Thymus (tissue), 11 donors: ENCODE results near the gene PDXK. TPM values are rescaled to one million over a fixed set of nuclear protein-coding genes. Genes with fewer than 3 reads are reported as not detected.

Experiments used
- DNase-seq, 9 donors: peaks; one replicate each; pipeline ENCODE4 v3.0.0-alpha.2; 2013; ENCODE audit warnings: low spot score in 9 of 9, low read depth in 6 of 9, missing footprints in 1 of 9
- H3K27ac ChIP-seq, 2 donors: one replicate each; pipeline ENCODE4 v1.5.1; 2013; ENCODE audit warnings: control low read depth in 1 of 2, low read depth in 1 of 2, low read length in 1 of 2, mild to moderate bottlenecking in 1 of 2, moderate library complexity in 1 of 2
- H3K27me3 ChIP-seq, 2 donors: one replicate each; pipeline ENCODE4 v1.5.1; 2013; ENCODE audit warnings: low read length in 1 of 2; ENCODE audit not compliant: control insufficient read depth in 2 of 2, insufficient read depth in 1 of 2
- H3K36me3 ChIP-seq, 2 donors: one replicate each; pipeline ENCODE4 v1.5.1; 2013; ENCODE audit warnings: low read length in 1 of 2, mild to moderate bottlenecking in 1 of 2, moderate library complexity in 1 of 2; ENCODE audit not compliant: control insufficient read depth in 2 of 2, insufficient read depth in 2 of 2
- H3K4me1 ChIP-seq, 2 donors: one replicate each; pipeline ENCODE4 v1.5.1; 2013; ENCODE audit warnings: low read length in 2 of 2; ENCODE audit not compliant: control insufficient read depth in 2 of 2, insufficient read depth in 2 of 2
- H3K4me3 ChIP-seq, 2 donors: one replicate each; pipeline ENCODE4 v1.5.1; 2013; ENCODE audit warnings: low read length in 2 of 2, control low read depth in 1 of 2, mild to moderate bottlenecking in 1 of 2
- H3K9me3 ChIP-seq, 2 donors: one replicate each; pipeline ENCODE4 v1.5.1; 2013; ENCODE audit warnings: low read length in 1 of 2, mild to moderate bottlenecking in 1 of 2; ENCODE audit not compliant: control insufficient read depth in 2 of 2, insufficient read depth in 1 of 2
- WGBS: extraction: QIAGEN DNeasy Blood & Tissue Kit; methylation state at CpG from one replicate; pipeline ENCODE4 v1.1.7; 2013; 5-methylcytosine and 5-hydroxymethylcytosine counted together
- polyA plus RNA-seq: library from polyadenylated mRNA; stranded (reverse); fragments of 200-250 nt; gene quantifications from one replicate; pipeline ENCODE4 v1.2.3, GENCODE V29; 2013
- total RNA-seq: library from RNA; stranded (reverse); fragments of 120-200 nt; gene quantifications from one replicate; pipeline ENCODE4 v1.2.4, GENCODE V29; 2013
- donor health status: healthy.

PDXK gene
- total and polyA plus RNA-seq, 2 donors = 33.3 to 59.0 TPM

DNA sequence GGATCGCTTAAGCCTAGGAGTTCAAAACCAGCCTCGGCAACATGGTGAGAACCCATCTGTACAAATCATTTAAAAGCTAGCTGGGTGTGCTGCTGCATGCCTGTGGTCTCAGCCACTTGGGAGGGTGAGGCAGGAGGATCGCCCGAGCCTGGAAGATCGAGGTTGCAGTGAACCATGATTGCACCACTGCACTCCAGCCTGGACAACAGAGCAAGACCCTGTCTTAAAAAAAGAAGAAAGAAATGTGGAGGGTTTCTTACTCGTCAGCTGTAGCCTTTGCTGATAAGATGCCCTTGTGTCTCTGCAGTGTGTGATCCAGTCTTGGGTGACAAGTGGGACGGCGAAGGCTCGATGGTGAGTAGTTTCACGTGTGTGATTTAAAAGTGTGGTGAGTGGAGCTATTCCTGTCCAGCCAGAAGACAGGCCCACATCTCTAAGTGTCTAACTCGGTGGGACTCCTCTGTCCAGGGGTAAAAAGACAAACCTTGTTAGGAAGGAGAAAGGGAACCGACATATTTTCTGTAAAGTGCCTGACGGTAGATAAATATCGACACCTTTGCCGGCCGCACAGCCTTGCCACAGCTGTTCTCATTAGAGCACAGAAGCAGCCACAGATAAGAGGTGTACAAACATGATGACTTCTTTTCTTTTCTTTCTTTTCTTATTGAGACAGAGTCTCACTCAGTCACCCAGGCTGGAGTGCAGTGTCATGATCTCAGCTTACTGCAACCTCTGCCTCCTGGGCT is 27.0 kb downstream of the PDXK start:
- Histone ChIP-seq H3K27ac (no peak overlapping the region), H3K27me3 (no peaks in the 10 kb centered on the region), H3K36me3 (peaks cover 0 to 3% of the 10 kb centered on the region in 2 donors), H3K9me3 (no peaks in the 10 kb centered on the region), H3K4me1 (peaks cover 0 to 17% of the 10 kb centered on the region in 2 donors), H3K4me3 (no peak overlapping the region)
- 96% methylated on average over 16 of the region's 16 CpGs for WGBS
- DNase-seq = no peak

GRCh38 chr21:43748622-43749021 is 29.7 kb downstream of the PDXK start:
- Histone ChIP-seq H3K27ac (no peak overlapping the region), H3K36me3 (peaks cover 0 to 3% of the 10 kb centered on the region in 2 donors), H3K4me1 (peaks cover 0 to 15% of the 10 kb centered on the region in 2 donors), H3K4me3 (no peak overlapping the region), H3K27me3 (no peaks in the 10 kb centered on the region), H3K9me3 (no peaks in the 10 kb centered on the region)
- no peak for DNase-seq
- WGBS = 98% methylated on average over 17 of the region's 17 CpGs

DNA sequence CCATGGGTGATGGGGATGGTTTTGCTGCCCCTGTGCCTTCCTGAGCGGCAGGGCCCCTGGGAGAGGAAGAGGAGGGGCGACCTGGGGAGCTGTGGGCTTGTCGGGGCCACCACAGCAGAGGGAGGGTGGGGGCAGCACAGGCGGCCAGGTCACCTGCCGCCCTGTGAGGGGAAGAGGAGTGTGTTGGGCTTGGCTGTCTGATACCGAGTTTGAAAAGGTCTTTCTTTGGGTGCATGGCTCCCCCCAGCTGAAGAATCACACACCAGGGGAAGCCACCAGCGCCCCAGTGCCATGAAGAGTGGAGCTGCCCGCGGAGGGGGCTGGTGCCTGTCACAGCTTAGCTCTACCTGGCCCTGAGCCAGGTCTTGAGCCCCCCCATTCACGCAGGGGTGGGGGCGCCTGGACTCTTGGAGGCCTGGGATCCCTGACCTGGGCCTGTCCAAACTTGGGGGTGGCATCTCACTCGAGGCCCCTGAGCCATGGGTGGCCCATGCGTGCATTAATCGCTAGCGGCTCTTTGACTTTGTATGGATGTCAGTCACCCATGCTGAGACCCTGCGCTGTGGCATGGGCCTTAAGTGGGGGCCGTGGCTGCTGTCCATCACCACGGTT is 30.8 kb downstream of the PDXK start:
- H3K27me3 ChIP-seq = no peaks in the 10 kb centered on the region
- peak overlapping the region in 1 of 2 donors; percentile 12 for H3K27ac ChIP-seq
- peaks cover 0 to 15% of the 10 kb centered on the region in 2 donors for H3K4me1 ChIP-seq
- WGBS = 63% methylated on average over 18 of the region's 18 CpGs
- peaks cover 0 to 4% of the 10 kb centered on the region in 2 donors for H3K9me3 ChIP-seq
- H3K4me3 ChIP-seq = no peak overlapping the region
- peaks cover 0 to 5% of the 10 kb centered on the region in 2 donors for H3K36me3 ChIP-seq
- DNase-seq = no peak

DNA sequence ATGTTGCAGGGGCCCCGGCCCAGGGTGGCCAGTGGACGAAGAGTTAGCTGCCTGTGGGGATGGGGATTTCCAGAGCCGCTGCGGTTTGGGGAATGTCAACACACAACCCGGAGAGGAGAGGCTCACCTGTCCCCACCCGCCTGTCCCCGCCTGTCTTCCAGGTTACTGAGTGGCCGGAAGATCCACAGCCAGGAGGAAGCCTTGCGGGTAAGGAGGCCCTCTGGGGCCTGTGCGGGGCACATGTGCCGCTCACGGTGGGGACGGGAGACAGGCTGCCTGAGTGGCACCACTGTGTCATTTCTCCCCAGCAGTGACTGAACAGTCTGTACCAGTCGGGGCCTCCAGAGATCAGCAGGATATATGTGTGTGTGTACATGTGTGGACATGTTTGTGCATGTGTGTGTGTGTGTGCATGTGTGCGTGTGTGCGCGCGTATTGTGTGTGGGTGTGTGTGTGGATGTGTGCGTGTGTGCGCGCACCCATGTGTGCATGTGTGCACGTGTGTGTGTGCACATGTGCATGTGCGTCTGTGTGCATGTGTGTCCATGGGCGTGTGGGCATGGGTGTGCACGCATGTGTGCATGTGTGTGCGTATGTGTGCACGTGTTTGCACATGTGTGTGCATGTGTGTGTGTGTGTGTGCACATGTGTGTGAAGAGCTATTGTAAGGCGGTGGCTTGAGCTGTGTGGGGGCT is 31.6 kb downstream of the PDXK start:
- DNase-seq = no peak
- peaks cover 0 to 7% of the 10 kb centered on the region in 2 donors for H3K9me3 ChIP-seq
- H3K36me3 ChIP-seq = peaks cover 0 to 5% of the 10 kb centered on the region in 2 donors
- no peak overlapping the region for H3K27ac ChIP-seq
- 91% methylated on average over 28 of the region's 28 CpGs for WGBS
- no peaks in the 10 kb centered on the region for H3K27me3 ChIP-seq
- H3K4me3 ChIP-seq = no peak overlapping the region
- peaks cover 0 to 15% of the 10 kb centered on the region in 2 donors for H3K4me1 ChIP-seq

- peaks cover 0 to 7% of the 10 kb centered on the region in 2 donors for H3K36me3 ChIP-seq
- H3K9me3 ChIP-seq = peaks cover 0 to 7% of the 10 kb centered on the region in 2 donors
- peaks cover 0 to 18% of the 10 kb centered on the region in 2 donors for H3K4me1 ChIP-seq
- no peaks in the 10 kb centered on the region for H3K27me3 ChIP-seq
- no peak overlapping the region for H3K27ac ChIP-seq
- H3K4me3 ChIP-seq = no peak overlapping the region
- 97% methylated on average over 31 of the region's 31 CpGs for WGBS
- DNase-seq = no peak
These were observed 33.1 kb downstream of the PDXK start for GRCh38 chr21:43751955-43752591.

DNA sequence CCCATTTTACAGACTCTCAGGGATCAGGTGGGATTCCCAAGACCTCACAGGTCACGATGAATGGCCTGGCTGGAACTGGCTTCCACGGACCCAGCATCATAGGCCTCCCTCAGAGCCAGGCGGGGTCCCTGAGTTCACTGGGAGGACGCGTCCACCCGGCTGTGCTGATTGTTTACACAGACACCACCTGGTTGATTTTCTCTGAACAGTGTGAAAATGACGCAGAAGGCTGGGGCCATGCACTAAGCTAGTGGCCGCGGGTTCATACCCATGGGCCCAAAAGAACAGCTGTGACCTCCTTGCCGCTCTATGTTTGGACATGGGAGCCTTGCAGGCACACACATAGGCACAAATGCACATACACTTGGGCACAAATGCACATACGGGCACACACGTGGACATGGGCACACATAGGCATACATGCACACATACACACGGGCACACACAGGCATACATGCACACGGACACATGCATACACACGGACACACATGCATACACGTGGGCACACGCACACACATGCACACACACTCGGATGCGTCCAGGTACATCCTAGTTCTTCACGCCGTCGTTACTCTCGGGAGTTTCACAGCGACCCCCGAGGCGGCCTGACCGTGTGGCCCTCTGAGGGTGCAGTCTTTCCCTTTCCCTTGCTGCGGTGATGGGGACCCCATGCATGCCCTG is 34.0 kb downstream of the PDXK start:
- Histone ChIP-seq H3K27ac (no peak overlapping the region), H3K36me3 (peaks cover 0 to 5% of the 10 kb centered on the region in 2 donors), H3K4me1 (peaks cover 0 to 24% of the 10 kb centered on the region in 2 donors), H3K4me3 (no peak overlapping the region), H3K27me3 (no peaks in the 10 kb centered on the region), H3K9me3 (peaks cover 0 to 7% of the 10 kb centered on the region in 2 donors)
- no peak for DNase-seq
- 97% methylated on average over 28 of the region's 28 CpGs for WGBS

GRCh38 chr21:43753439-43753799 is 34.5 kb downstream of the PDXK start:
- Histone ChIP-seq H3K36me3 (peaks cover 0 to 5% of the 10 kb centered on the region in 2 donors), H3K4me1 (peaks cover 0 to 27% of the 10 kb centered on the region in 2 donors), H3K27ac (no peak overlapping the region), H3K27me3 (no peaks in the 10 kb centered on the region), H3K9me3 (peaks cover 0 to 7% of the 10 kb centered on the region in 2 donors), H3K4me3 (no peak overlapping the region)
- WGBS = 98% methylated on average over 16 of the region's 16 CpGs
- no peak for DNase-seq

GRCh38 chr21:43754948-43755781 is 36.2 kb downstream of the PDXK start:
- WGBS = 96% methylated on average over 26 of the region's 26 CpGs
- Histone ChIP-seq H3K9me3 (peaks cover 0 to 7% of the 10 kb centered on the region in 2 donors), H3K27me3 (no peaks in the 10 kb centered on the region), H3K27ac (no peak overlapping the region), H3K4me3 (no peak overlapping the region), H3K36me3 (peaks cover 0 to 5% of the 10 kb centered on the region in 2 donors), H3K4me1 (peaks cover 0 to 20% of the 10 kb centered on the region in 2 donors)
- no peak for DNase-seq
